GM18517 (cell line): ENCODE measurements around the gene MNS1.
"Not testable (repeated sequence)": the region's sequence is repeated elsewhere in the genome, so short reads cannot be mapped to it uniquely, and the experiment has no call there.

Experiments
- ATAC-seq: cut with Tn5 transposase; IDR thresholded peaks from one replicate; pipeline ENCODE4 v1.9.1; 2021; ENCODE audit warnings: mild to moderate bottlenecking, moderate library complexity; ENCODE audit not compliant: unreplicated experiment

The MNS1 gene

GRCh38 chr15:56454836-56455235, 10.1 kb downstream of the MNS1 start:
- ATAC-seq = no peak

- ATAC-seq = no peak
Observed at GRCh38 chr15:56445746-56446145, 19.2 kb downstream of the MNS1 start.

- no peak for ATAC-seq
Observed at GRCh38 chr15:56442354-56442753, 22.6 kb downstream of the MNS1 start.

- ATAC-seq = no peak
Observed at GRCh38 chr15:56440214-56440770, 24.6 kb downstream of the MNS1 start.

- ATAC-seq = no peak
Observed at GRCh38 chr15:56432304-56432703, 32.6 kb downstream of the MNS1 start.

GRCh38 chr15:56428821-56429458, 36.0 kb downstream of the MNS1 start:
- ATAC-seq = no peak

- no peak for ATAC-seq
Observed at GRCh38 chr15:56425976-56426375, 39.0 kb downstream of the MNS1 start.

DNA sequence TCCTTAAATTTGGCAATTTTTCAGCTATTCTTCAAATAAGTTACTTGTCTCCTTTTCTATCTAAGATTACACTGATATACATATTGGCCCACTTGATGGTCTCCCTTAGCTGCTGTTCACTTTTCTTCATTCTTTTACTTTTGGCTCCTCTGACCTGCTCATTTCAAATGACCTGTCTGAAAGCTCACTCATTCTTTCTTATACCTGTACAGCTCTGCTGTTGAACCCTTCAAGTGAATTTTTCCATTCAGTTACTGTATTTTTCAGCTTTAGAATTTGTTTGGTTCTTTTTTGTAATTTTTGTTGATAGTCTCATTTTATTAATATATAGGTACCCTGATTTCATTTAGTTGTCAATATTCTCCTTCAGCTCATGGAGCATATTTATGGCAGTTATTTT, 39.7 kb downstream of the MNS1 start:
- no peak for ATAC-seq

- ATAC-seq = not testable (repeated sequence)
Observed at GRCh38 chr15:56413114-56413733, 51.7 kb downstream of the MNS1 start.

DNA sequence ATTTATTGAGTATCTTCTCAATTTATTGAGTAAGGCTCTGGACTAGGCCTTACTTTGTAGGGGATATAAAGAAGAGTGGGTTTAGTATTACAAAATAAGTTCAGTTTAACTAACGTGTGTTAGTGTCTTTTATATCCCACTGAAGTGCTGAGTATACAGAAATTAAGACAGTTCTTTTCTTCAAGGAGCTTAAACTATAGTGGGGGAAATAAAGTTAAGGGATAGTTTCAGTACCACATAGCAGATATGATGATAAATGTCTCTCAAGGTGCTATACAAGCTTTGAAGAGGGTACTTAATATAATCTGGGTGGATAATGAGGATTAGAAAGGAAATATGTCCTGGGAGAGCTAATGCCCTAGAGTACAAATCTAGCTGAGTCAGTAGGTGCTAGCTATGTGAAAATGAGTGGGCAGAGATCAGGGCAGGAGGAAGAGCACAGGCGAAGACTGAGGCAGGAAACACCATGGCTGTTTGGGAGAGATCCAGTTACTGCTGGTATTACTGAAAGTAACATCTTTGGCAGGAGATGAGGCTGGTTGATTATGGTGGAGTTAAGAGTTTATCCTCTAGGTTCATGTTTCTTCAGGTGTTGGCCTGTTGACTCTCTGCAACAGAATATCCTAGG, 53.7 kb downstream of the MNS1 start:
- ATAC-seq = no peak

DNA sequence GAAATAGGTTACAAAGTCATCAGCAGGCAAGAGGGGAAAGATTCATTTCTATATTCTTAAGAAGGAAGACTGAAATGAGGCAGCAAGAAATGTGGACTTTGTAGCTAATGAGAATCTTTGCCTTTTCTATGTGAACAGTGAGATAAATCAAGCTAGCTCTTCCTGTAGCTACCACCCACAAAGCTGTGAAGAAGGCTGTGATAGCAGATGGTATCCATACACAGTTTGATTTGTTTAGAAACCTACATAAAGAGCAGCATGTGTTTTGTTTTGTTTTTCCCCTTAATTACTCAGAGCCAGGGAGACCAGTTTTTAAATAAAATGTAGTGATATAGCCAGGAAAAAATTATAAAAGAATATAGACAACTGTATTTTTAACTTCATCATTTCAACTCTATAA, 54.2 kb downstream of the MNS1 start:
- no peak for ATAC-seq

DNA sequence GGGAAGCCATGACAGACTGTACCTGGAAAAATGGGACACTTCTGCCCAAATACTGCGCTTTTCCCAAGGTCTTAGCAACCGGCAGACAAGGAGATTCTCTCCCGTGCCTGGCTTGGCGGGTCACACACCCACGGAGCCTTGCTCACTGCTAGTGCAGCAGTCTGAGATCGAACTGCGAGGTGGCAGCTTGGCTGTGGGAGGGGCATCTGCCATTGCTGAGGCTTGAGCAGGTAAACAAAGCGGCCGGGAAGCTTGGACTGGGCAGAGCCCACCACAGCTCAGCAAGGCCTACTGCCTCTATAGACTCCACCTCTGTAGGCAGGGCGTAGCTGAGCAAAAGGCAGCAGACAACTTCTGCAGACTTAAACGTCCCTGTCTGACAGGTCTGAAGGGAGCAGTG, 65.7 kb downstream of the MNS1 start:
- ATAC-seq = not testable (repeated sequence)

DNA sequence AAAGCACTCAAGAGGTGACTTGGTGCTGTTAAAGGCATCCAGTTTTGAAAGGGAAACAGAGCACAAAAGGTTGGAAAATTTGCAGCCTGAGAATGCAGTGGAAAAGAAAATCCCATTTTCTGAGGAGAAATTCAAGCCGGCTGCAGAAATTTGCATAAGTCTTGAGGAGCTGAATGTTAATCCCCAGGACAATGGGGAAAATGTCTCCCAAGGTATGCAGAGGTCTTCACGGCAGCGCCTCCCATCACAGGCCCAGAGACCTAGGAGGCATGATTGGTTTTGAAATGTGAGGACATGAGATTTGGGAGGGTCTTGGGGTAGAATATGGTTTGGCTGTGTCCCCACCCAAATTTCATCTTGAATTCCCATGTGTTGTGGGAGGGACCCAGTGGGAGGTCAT, 67.6 kb downstream of the MNS1 start:
- ATAC-seq = not testable (repeated sequence)

GRCh38 chr15:56394909-56395308, 70.0 kb downstream of the MNS1 start:
- ATAC-seq = no peak

- ATAC-seq = no peak
Observed at GRCh38 chr15:56393277-56393676, 71.7 kb downstream of the MNS1 start.

GRCh38 chr15:56390739-56391267, 74.1 kb downstream of the MNS1 start:
- no peak for ATAC-seq

DNA sequence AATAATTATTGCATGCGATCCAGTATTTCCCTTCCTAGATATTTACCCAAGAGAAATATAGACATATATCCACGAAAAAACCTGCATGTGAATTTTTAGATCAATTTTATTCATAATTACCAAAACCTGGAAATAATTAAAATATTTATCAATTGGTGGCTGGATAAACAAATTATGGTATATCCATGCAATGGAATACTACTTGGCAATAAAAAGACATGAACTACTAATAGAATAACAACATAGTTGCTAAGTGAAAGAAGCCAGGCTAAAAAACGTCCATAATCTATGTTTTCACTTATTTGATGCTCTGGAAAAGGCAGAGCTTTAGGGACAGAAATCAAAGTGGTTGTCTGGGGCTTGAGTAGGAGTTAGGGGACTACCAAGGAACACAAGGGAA, 79.0 kb downstream of the MNS1 start:
- ATAC-seq = no peak

DNA sequence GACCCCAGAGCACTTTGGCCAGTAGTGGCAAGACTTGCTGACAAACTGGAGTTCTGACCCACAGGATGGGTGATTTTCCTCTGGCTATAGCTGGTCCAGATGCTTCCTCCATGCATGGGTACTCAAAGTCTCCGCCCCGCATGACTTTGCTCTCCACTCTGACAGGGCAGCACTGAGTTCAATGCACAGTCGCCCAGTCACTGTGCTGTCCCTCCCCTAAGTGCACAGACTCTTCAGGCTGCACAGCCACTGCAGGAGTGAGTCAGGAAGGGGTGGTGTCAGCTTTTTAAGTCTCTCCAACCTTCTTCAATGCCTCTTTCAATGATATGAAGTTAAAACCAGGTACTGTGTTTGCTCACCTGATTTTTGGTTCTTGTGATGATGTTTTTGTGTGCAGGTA, 81.9 kb downstream of the MNS1 start:
- ATAC-seq = no peak
